GM20431 (cell line): ENCODE results near the gene VPREB1.

Source experiments
- in situ Hi-C: fragments of 300-500 bp; cut with MseI, MboI; formaldehyde crosslinking; loops from one replicate; pipeline ENCODE4 v1.15.0; 2020; ENCODE audit warnings: low sequenced_read_pairs; ENCODE audit not compliant: unreplicated experiment

Gene VPREB1

DNA sequence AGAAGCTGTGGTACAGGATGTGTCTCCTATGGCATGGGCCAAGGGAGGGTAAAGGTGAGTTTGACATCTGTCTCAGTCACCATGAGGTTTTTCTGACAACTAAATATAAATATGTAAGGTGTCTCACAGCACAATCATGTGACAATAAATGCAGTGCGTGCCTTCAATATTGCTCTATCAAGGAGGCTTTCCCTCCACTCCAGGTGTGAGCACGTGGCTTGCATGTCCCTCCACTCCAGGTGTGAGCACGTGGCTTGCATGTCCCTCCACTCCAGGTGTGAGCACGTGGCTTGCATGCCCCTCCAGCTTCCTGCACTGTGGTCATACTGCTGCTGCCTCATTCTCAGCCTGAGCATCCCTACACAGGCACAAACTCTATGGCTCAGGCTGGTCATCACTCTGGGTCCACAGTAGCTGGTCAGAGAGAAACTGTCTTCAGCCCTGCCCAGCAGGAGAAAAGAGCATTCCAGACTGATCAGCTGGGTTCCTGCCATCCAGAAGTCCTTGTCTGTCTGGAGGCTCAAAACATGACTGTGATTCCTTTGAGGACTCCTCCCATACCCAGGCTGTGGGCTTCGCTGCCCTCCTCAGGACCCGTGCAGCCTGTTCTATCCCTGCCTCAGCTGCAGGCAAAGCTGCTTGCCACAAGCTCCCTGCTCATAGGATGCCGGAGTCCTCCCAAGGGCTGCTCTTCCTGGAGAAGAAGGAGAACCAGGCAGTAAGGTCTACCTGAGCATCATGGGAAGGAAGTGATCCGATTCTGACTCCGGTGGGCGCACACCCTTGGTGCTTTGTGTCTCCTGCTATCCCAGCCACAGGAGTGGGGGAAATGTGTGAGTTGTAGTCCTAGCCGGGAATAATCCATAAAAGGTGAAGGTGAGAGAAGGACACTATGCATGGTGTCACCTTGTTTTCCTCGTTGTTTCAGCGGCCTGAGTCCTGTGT lies 33.4 kb upstream of the VPREB1 start:
- in situ Hi-C loops: loop anchor here (25.0 kb wide), 1 partner anchor 174 kb away; no protein-coding TSS in a partner anchor

- in situ Hi-C loops: loop anchor here (25.0 kb wide), 1 partner anchor 176 kb away; no protein-coding TSS in a partner anchor
Observed at GRCh38 chr22:22213231-22213630, 31.4 kb upstream of the VPREB1 start.

DNA sequence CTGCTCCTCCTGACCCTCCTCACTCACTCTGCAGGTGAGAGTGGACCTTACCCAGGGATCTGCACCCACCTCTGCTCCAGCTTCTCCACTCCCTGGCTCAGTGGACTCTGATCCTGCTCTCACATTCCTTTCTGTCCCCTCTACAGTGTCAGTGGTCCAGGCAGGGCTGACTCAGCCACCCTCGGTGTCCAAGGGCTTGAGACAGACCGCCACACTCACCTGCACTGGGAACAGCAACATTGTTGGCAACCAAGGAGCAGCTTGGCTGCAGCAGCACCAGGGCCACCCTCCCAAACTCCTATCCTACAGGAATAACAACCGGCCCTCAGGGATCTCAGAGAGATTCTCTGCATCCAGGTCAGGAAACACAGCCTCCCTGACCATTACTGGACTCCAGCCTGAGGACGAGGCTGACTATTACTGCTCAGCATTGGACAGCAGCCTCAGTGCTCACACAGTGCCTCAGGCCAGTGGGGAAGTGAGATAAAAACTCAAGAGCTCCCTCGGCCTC lies 29.7 kb upstream of the VPREB1 start:
- in situ Hi-C loops: loop anchor here (25.0 kb wide), 1 partner anchor 178 kb away; no protein-coding TSS in a partner anchor

GRCh38 chr22:22215659-22216449 lies 28.7 kb upstream of the VPREB1 start:
- in situ Hi-C loops: loop anchor here (25.0 kb wide), 1 partner anchor 179 kb away; no protein-coding TSS in a partner anchor

DNA sequence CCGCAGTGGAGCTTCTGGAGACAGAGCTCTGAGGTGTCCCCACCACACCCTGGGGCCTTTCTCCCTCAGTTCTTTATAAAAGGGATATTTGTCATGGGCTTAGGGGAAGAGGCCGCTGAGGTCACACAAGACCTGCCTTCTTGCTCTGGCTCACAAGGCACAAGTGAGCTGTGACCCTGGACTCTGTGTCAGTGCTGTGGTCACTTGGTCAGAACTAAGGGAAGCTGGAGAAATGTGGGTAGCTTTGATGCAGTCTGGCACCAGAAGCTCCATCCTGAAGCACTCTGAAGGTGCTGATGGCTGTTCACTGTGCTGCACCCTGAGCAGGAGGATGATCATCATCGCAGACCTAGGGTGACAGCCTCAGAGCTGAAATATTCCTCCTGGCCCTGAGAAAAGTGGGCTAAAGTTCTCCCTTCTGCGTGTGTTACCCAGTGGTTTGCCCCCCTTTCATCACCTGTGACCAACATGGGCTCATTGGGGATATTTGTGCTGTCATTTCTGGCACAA lies 28.1 kb upstream of the VPREB1 start:
- in situ Hi-C loops: loop anchor here (25.0 kb wide), 1 partner anchor 179 kb away; no protein-coding TSS in a partner anchor

DNA sequence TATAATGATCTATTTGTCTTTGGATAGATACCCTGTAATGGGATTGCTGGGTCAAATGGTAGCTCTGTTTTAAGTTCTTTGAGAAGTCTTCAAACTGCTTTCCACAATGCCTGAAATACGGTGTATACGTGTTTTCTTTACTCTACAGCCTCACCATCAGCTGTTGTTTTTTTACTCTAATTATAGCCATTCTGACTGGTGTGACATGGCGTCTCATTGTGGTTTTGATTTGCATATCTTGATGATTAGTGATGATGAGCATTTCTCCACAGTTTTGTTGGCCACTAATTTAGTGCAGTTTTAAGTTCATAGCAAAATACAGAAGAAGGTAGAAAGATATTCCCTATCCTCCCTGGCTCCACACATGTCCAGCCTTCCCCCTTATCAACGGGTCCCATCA lies 26.3 kb upstream of the VPREB1 start:
- in situ Hi-C loops: loop anchor here (25.0 kb wide), 1 partner anchor 181 kb away; no protein-coding TSS in a partner anchor

DNA sequence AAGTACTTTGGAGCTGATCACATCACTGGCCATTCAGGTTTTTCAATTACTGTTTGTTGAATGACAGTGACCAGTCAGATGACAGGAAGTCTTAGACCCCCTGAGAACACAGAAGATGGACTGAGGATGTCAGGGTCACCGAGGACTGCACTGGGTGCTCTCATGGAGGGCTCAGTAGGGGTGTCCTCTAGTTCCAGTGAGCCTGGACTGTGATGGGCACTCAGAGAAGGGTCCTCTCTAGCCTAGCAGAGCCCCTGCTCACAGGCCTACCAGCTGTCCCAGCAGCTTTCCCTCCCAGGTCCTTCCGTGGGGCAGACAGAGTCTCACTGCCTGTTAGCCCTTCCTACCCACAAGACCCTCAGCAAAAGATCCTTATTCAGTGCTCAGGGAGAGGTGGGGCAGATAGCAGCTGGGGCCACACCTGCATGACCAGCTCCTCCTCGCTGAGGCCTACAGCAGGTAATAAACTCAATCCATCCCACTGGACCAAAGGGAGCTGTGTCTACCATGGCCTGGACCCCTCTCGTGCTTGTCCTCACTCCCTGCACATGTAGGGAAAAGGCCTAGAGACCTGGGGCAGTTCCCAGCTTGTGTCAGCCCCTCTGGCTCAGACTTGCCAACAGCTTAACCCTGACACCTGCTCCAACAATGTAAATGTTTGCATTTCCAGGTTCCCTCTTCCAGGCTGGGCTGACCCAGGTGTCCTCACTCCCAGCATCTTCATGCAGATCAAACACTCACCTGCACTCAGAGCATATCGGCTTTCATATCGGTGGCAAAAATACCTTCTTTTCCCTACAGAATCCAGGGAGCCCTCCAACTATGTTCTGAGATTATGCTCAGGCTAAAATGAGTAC lies 25.2 kb upstream of the VPREB1 start:
- in situ Hi-C loops: loop anchor here (25.0 kb wide), 1 partner anchor 182 kb away; no protein-coding TSS in a partner anchor

DNA sequence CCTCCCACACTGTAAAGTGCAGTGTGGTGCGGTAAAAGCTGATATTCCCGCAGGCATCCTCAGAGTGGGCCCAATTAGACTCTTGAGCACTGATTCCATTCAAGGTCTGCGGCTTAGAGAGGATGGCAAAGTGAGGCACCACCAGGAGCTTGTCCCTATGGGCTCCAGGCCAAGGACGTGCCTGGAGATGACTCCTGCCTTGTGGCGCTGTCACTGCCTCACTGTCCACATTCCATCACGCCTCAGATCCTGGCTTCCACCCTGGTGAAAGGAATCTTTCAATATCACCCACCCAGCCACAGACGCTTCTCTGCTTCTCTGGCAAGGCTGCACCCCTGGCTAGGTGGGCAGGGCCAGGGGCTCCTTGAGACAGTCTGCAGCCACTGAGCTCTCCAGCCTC lies 23.5 kb upstream of the VPREB1 start:
- in situ Hi-C loops: loop anchor here (25.0 kb wide), 1 partner anchor 184 kb away; no protein-coding TSS in a partner anchor

DNA sequence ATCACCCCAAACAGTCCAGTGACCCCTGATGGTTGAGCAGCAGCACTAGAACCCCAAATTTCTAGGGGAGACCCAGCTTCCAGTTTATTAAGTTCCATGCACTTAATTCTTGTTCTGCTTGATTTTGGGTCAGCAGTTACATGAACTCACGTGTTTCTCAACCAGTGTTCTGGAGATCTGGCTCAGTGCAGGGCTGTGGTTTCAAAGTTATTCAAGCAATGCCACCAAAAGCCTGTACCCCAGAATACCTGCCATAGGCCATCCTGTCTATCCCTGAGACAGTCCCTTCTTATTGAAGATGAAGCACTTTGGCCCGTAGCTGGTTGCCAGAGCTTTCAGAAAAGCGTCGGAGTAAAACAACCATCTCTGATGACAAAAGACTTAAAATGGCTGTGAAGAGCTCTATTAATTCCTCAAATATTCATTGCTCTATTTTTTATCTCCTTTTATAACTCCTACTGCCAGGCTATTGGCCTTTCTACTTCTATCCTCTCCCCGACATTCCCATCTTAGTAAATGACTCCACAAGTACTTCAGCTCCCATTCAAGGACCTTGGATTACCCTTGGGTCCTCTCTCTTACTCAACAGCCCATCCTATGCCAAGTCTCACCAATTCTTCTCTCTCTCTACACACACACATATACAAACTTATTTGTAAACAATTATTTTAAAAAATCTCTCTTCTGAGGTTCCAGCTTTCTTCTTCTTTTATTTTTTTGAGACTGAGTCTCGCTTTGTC lies 18.0 kb upstream of the VPREB1 start:
- in situ Hi-C loops: no loop called here

DNA sequence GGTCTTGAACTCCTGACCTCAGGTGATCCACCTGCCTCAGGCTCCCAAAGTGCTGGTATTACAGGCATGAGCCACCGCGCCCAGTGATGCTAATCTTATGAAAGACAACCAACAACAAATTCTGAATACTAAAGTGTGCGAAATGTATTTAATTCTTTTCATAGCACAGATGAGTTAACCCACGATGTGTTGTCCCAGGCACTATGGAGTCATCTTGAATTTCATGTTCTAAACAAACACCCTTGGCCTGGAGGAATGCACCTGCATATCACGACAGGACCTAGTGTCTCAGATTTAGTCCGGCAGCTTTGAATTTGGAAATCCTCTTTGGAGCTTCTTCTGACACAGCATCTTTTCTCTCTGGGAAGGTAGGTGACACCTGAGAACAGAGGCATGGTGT lies 16.2 kb upstream of the VPREB1 start:
- in situ Hi-C loops: no loop called here

DNA sequence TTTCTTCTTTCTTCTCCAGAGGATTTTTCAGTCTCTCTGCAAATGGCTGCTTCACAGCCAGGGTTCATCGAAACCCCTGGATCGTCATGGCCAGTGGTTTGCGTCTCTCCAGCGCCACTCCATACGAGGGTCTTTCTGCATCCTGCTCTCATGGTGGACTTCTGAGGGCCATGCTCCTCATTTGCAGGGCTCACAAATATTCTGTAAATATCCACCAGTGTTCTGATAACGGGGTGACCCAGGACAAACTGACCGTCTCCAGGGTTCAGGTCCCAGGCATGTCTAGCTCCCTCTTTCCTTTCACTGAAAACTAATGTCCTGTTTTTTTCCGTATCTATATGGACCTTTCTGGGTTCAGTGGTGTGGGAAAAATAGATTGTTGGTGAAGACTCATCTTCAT lies 15.7 kb upstream of the VPREB1 start:
- in situ Hi-C loops: no loop called here

GRCh38 chr22:22229683-22230420 lies 14.7 kb upstream of the VPREB1 start:
- in situ Hi-C loops: no loop called here

DNA sequence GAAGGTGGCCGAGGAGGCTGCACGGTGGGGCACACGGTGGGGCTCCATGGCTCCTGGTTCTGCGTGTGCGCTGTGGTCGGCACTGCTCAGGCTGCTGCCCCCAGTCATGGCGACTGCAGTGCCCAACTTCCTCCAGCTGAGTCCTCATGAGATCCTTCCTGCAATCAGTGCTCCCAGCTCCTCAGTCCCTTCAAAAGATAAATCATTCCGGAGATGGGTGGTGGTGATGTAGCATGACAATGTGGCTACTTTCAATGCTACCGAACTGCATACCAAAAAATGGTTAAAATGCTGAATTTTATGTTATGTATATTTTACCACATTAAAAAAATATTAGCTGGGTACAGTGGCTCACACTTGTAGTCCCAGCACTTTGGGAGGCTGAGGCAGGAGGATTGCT lies 14.1 kb upstream of the VPREB1 start:
- in situ Hi-C loops: no loop called here

DNA sequence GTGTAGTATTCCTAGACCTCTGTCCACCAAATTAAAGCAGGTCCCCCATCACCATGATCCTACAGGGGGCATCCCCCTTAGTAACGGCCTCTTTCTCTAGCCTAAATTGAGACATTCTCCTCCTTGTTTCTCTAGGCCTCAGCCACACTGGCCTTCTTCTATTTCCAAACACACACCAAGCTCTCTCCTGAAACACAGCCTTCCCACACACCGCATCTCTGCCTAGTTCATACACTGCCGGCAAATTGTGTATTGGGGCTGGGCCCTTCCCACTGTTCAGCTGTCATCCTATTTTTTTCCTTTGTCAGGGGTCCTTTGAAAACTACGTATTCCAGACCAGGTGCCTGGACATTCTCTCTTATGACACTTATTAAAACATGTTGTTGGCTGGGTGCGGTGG lies 11.5 kb upstream of the VPREB1 start:
- in situ Hi-C loops: no loop called here

GRCh38 chr22:22235558-22235957 lies 9.0 kb upstream of the VPREB1 start:
- in situ Hi-C loops: no loop called here

DNA sequence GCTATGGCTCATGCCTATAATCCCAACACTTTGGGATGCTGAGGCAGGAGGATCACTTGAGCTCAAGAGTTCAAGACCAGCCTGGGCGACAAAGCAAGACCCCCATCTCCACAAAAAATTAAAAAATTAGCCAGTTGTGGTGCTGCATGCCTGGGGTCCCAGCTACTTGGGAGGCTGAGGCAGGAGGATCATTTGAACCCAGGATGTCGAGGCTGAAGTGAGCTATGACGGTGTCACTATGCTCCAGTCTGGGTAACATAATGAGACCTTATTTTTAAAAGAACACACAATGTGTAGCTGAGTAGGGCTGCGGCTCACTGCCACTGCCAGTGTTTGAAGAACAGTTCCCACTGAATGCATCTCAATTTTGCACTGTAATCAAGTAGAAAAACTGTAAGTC lies 7.1 kb upstream of the VPREB1 start:
- in situ Hi-C loops: no loop called here

DNA sequence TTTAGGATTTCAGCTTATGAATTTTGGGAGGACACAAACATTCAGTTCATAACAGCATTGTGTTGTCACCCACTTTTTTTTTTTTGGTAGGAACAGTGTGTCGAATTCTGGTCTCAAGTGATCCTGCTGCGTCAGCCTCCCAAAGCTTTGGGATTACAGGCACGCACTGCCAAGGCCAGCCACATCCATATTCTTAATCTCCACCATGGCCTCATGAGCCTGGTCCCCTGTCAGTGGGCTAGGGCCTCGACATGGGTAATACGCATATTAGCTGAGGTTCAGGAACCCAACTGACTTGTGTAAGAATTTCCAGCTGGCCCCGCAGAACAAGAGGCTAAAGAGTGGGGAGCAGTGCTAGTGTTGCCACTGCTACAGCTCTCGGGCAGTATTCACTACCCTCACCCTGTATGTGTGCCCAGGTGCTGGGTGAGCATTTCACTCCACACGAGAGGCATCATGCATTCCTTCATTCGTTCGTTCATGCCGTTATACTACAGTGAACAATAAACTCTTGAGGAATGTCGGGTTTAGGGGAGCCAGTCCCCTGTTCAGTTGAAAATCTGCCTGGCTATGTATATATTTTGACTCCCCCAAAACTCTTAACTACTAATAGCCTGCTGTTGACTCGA lies 5.2 kb upstream of the VPREB1 start:
- in situ Hi-C loops: no loop called here

- in situ Hi-C loops: no loop called here
Observed at GRCh38 chr22:22241554-22241898, 3.1 kb upstream of the VPREB1 start.
